Amygdala (tissue), 56 donors: ENCODE measurements around the gene OPRM1.
A peak's percentile ranks its signal among the peaks of the same experiment; 100 is the strongest.
"Not testable (repeated sequence)": the region's sequence is repeated elsewhere in the genome, so short reads cannot be mapped to it uniquely, and the experiment has no call there.

Experiments used
- DNase-seq, 56 donors: peaks; one replicate each; lab custom pipeline; 2025; lab: John Stamatoyannopoulos, UW

The OPRM1 gene

GRCh38 chr6:154039231-154039842 lies at the start of gene OPRM1:
Gene OPRM1 (plus strand): TSS chr6:154039240. CDS start chr6:154039545, 305 bp downstream.
- peak in 15 of 56 donors; percentile 2 to 36 (median 25) for DNase-seq

- DNase-seq = no peak
Observed at GRCh38 chr6:153989989-153990388, 49.1 kb upstream of the OPRM1 start.

DNA sequence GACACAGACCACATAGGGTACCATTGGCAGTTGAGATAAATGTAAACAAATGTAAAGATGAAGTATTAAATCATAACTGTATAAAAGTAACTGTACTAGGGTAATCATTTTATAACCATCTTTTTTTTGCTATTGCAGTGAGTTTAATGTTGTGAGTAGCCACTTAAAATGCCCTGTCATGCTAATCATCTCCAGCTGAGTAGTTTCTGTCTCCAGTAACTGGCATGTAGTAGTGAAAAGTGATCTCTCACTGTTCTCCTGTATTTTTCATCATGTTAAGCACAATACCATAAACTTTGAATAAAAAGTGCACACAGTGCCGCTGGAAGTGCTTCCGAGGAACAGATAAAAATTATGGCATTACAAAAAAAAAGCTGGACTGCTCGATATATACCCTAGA lies 45.0 kb upstream of the OPRM1 start:
- no peak for DNase-seq

DNA sequence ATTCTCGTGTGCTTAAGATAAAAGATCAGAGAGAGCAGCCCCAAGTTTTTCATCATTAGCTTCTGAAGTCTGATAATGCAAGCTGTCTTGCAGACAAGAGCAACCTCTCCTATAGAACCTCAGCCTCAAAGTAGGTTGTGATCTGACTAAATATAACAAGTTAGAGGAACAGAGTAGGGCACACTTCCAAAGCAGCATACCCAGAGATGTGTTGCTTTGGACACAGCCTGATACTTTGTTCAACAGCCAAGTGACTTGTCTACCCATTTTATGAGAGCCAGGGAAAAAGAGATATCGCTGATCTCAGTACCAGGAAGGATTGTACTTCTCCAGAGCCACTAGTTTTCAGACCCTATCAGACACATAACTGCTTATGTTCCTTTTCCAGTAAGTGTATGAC lies 44.2 kb upstream of the OPRM1 start:
- no peak for DNase-seq

DNA sequence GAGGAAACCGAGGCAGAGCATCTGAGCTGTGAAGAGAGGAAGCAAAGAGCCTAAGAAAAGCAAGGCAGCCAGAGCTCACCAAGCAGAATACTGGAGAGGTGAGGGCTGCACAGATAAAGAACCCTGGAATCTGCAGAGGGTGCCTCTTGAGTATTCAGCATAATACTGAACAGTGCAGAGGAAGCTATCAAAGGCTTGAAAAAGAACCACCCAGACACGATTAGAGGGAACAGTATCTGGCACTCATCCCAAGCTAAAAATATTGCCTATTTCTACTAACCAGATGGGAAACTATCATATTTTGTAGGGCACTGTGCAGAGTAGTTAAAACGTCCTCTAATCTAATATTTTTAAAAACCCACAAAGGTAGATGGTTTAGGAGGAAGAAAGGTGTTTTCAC lies 41.8 kb upstream of the OPRM1 start:
- DNase-seq = no peak

GRCh38 chr6:154001494-154002285 lies 37.4 kb upstream of the OPRM1 start:
- peak in 1 of 56 donors; percentile 21 for DNase-seq

DNA sequence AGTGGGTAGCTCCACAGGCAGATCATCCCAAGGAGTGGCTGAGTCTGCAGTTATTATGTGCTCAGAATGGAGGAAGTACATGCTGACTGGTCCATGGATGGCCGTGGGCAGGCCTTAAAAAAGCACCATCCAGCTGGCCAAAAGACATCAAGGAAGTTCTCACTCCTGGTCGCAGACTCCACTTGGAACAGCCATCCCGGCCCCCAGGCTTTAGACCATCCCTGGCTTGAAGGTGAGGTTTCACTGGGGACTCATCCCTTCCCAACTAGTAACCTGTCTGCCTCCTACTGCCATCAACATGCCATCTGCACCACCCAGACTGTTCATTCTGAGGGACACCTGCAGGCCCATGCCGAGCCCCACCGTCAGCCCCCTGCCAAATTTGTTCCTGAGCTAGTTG lies 36.1 kb upstream of the OPRM1 start:
- no peak for DNase-seq

- DNase-seq = no peak
Observed at GRCh38 chr6:154010371-154010770, 28.7 kb upstream of the OPRM1 start.

GRCh38 chr6:154012852-154013251 lies 26.2 kb upstream of the OPRM1 start:
- DNase-seq = no peak

GRCh38 chr6:154017786-154018185 lies 21.3 kb upstream of the OPRM1 start:
- DNase-seq = no peak

- DNase-seq = no peak
Observed at GRCh38 chr6:154030646-154031045, 8.4 kb upstream of the OPRM1 start.

- DNase-seq = no peak
Observed at GRCh38 chr6:154041001-154041400, 2.0 kb downstream of the OPRM1 start.

DNA sequence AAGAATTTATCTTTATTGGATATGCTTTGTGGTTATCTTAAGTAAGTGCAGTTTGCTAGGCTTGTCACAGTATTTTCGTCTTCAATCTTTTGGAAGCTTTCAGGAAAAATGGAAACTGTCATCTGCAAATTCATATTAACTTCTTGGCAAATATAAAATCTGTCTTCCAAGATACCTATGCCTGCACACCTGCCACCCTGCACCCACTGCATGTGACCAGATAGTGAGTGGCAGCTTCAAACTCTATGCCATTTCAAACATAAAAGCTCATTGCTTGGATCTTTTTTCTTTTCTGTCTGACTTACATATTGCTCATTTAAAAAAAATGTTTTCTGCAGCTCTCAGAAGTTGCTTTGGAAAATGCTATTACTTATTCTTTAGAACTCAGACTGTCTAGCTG lies 14.1 kb downstream of the OPRM1 start:
- DNase-seq = no peak

DNA sequence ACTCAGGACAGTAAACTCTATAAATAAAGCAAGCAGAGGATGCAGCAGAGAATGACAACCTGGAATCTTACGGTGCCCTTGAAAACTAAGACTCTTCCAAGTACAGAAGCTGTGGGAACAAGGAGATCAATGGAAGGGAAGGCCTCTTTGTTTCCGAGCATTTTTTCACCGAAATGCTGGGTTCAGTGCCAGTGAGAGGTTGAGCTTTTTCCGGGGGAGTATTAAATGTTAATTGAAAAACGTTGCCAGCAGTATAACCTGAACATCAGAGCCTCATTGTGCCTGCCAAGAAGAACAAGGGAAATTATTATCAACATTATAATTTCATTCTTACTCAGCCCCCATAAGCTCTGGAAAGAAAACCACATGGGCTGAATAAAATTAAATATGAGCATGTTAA lies 17.5 kb downstream of the OPRM1 start:
- DNase-seq = no peak

DNA sequence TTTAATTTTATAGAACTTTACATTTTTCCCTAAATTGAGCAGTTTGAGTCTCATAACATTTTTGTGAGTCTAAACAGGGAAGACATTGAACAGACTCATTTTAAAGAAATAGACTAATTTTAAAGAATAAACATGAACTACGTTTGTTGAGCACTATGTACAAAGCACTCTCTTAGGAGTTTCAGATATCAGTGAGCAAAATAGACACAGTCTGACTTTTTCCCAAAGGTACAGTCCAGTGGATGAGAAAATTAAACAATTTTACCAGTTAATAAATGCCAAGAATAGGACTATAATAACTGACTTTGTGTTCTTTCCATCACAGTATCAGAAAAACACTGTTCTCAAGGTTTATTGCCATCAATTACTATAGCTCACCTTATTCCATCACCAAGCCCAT lies 18.1 kb downstream of the OPRM1 start:
- DNase-seq = no peak

DNA sequence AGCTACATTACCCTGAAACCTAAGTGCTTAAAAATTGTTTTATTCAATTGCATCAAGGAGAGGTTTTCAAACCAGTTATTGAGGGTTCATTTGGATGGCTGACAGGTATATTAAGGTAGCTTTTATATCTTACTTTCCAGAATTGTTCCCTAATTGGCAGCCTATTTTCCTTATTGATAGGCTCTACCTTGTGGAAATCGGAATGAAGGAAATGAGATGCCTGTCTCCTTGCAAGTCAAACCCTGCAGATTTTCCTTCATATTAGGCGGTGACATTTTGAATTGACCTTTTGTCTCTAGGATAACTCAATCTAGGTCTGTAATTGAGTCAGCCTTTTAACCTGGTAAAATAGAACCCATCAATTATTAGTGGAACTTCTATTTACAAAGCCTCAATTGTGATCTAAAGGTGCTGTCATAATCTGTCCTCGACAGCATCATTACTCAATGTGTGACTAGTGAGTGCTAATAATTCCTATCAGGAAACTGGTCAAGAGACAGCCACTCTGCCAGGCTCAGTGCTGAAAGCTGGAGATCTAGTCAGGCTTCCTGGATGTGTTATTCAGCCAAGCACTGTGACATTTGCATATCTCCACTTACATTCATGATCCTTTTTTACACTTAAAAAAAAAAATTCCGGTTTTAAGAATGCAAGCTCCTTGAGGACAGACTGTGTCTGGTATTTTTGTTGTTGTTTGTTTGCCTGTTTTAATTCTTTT lies 20.1 kb downstream of the OPRM1 start:
- no peak for DNase-seq

GRCh38 chr6:154060076-154060475 lies 21.0 kb downstream of the OPRM1 start:
- DNase-seq = no peak

- no peak for DNase-seq
Observed at GRCh38 chr6:154070041-154070440, 31.0 kb downstream of the OPRM1 start.

DNA sequence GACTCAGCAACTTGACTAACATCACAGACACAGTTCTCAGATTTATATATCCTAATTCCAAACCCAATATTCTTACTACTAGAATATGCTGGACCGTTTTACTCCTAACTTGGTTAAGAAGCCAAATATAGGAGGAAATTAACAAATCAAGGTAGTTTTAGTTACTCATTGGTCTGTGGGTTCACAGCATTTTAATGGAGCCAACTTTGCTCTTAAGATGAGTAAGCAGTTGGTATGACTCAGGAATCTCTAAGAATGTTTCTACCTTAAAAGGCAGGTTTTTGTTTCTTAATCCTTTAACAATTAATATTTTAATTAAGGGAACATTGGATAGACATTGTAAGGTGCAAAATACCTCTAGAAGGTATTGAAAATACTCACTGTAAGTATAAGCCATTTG lies 31.6 kb downstream of the OPRM1 start:
- DNase-seq = no peak

DNA sequence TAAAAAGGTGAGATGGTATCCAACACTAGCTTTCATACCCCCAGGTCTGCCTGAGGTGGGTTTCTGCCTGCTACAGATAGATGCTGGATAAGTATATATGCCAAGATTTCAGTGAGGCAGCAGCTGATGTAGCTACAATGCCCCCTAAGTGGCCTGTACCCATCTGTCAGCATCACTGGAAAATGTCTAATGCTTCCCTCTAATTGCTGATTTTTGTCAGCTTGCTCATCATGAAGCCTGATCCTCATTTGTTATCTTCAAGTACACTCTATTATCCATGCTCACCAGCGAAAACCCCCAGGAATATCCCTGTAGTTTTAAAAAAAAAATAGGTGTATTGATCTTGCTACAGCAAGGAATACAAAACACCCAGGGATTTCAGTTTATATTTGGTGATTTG lies 32.2 kb downstream of the OPRM1 start:
- no peak for DNase-seq

GRCh38 chr6:154071711-154072110 lies 32.7 kb downstream of the OPRM1 start:
- no peak for DNase-seq

DNA sequence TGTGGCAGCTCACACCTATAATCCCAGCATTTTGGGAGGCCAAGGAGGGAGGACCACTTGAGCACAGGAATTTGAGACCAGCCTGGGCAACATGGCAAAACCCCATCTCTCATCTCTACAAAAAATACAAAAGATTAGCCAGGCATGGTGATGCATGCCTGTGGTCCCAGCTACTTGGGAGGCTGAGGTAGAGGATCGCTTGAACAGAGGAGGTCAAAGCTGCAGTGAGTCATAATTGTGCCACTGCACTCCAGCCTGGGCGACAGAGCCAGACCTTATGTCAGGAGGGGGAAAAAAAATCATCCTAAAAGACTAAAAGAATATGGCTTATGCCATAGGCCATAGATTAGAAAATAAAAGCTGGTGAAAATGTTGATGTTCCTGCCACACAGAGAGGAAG lies 39.6 kb downstream of the OPRM1 start:
- DNase-seq = not testable (repeated sequence)
